Activated CD8-positive, alpha-beta memory T cell treated with anti-CD3 and anti-CD28 coated beads, Interleukin-2, amount 50 U/mL, for 1 hour (primary cell): ENCODE results near the gene PRUNE2.
"Not testable (repeated sequence)": the region's sequence is repeated elsewhere in the genome, so short reads cannot be mapped to it uniquely, and the experiment has no call there.

Experiments
- DNase-seq: peaks from one replicate; pipeline ENCODE4 v3.0.0-alpha.2; 2020; ENCODE audit errors: extremely low read depth

PRUNE2 gene

GRCh38 chr9:76905791-76906646 is at the start of gene PRUNE2:
TSS of gene PRUNE2 (minus strand) at chr9:76906114. CDS start at chr9:76905963, 151 bp downstream.
- no peak for DNase-seq

- DNase-seq: not testable (repeated sequence)
Measured at GRCh38 chr9:76955406-76955805, 49.5 kb upstream of the PRUNE2 start.

- no peak for DNase-seq
Measured at GRCh38 chr9:76949865-76950264, 44.0 kb upstream of the PRUNE2 start.

- DNase-seq: no peak
Measured at GRCh38 chr9:76944011-76944410, 38.1 kb upstream of the PRUNE2 start.

GRCh38 chr9:76943054-76943453 is 37.1 kb upstream of the PRUNE2 start:
- DNase-seq: no peak

- no peak for DNase-seq
Measured at GRCh38 chr9:76932757-76933156, 26.8 kb upstream of the PRUNE2 start.

GRCh38 chr9:76932265-76932664 is 26.4 kb upstream of the PRUNE2 start:
- DNase-seq: no peak

GRCh38 chr9:76927540-76928240 is 21.8 kb upstream of the PRUNE2 start:
- no peak for DNase-seq

- DNase-seq: no peak
Measured at GRCh38 chr9:76926846-76927245, 20.9 kb upstream of the PRUNE2 start.

- DNase-seq: no peak
Measured at GRCh38 chr9:76926324-76926741, 20.4 kb upstream of the PRUNE2 start.

GRCh38 chr9:76921165-76921564 is 15.3 kb upstream of the PRUNE2 start:
- no peak for DNase-seq

GRCh38 chr9:76917299-76917698 is 11.4 kb upstream of the PRUNE2 start:
- no peak for DNase-seq

- DNase-seq: no peak
Measured at GRCh38 chr9:76916231-76916630, 10.3 kb upstream of the PRUNE2 start.

GRCh38 chr9:76913467-76913866 is 7.6 kb upstream of the PRUNE2 start:
- no peak for DNase-seq

GRCh38 chr9:76912636-76913275 is 6.8 kb upstream of the PRUNE2 start:
- no peak for DNase-seq

- DNase-seq: no peak
Measured at GRCh38 chr9:76911971-76912370, 6.1 kb upstream of the PRUNE2 start.

- DNase-seq: no peak
Measured at GRCh38 chr9:76910861-76911260, 4.9 kb upstream of the PRUNE2 start.

GRCh38 chr9:76906647-76906975 is 697 bp upstream of the PRUNE2 start:
- no peak for DNase-seq

- no peak for DNase-seq
Measured at GRCh38 chr9:76904661-76905457, 1.1 kb downstream of the PRUNE2 start.

- no peak for DNase-seq
Measured at GRCh38 chr9:76902395-76902794, 3.5 kb downstream of the PRUNE2 start.

GRCh38 chr9:76901801-76902200 is 4.1 kb downstream of the PRUNE2 start:
- DNase-seq: no peak

- no peak for DNase-seq
Measured at GRCh38 chr9:76900884-76901440, 5.0 kb downstream of the PRUNE2 start.
